ENCODE results near the gene GALNT9. TPM values are rescaled to one million over a fixed set of nuclear protein-coding genes. Genes with fewer than 3 reads are reported as not detected.
A peak's percentile ranks its signal among the peaks of the same experiment; 100 is the strongest.

Gene GALNT9
- total and polyA plus RNA-seq, 12 donors = 0.01 to 0.19 TPM; not detected in 10

DNA sequence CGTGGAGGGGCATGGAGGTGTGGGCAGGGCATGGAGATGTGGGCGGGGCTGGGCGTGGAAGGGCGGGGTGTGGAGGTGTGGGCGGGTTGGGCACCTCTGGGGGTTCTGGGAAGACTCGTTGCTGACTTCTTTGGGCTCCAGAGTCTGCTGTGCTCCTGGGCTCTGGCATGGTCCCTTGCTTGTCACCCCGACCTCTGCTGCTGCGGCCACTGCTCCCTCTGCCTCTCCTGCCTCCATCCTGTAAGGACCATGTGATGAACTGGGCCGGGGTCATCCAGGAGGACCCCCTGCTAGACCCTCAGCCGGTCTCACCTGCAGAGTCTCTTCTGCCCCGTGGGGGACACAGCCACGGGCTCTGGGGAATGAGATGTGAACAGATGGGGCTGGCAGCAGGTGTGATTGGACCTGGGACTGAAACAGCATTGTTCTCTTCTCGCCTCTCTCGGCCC is 169.8 kb downstream of the GALNT9 start:
- H3K9me3 ChIP-seq = no peaks in the 10 kb centered on the region

GRCh38 chr12:132158677-132159554 is 170.5 kb downstream of the GALNT9 start:
- H3K9me3 ChIP-seq = no peaks in the 10 kb centered on the region
- intact Hi-C loops (cut with DNase I) = loop anchor here in 9 of 10 donors (10.0 kb wide), 4 partner anchors 56 to 456 kb away; partner anchors contain the start of genes LRCOL1 (in 7 of the 9) and P2RX2 (in 7 of the 9)
- peaks cover 0 to 26% (median 10%) of the 10 kb centered on the region in 7 donors for H3K27me3 ChIP-seq
- no peak overlapping the region for H3K27ac ChIP-seq
- DNase-seq (peak in 1 of 2 donors; percentile 5), ATAC-seq (no peak)
- no peak overlapping the region for H3K4me3 ChIP-seq
- H3K36me3 ChIP-seq = peaks cover 0 to 3% (median 0%) of the 10 kb centered on the region in 9 donors
- peaks cover 0 to 15% (median 4%) of the 10 kb centered on the region in 9 donors for H3K4me1 ChIP-seq
- no peak for TF ChIP-seq CTCF (IDR thresholded peaks at IDR 0.05)
- WGBS, 2 donors = 88 to 93% methylated on average over 37 of the region's 37 CpGs

More for the DNA sequence above, 169.8 kb downstream of the GALNT9 start:
- Histone ChIP-seq H3K27me3 (peaks cover 0 to 32% (median 15%) of the 10 kb centered on the region in 7 donors), H3K36me3 (peaks cover 0 to 3% (median 0%) of the 10 kb centered on the region in 9 donors), H3K4me3 (no peak overlapping the region), H3K4me1 (peaks cover 0 to 15% (median 0%) of the 10 kb centered on the region in 9 donors), H3K27ac (no peak overlapping the region)
- DNase-seq (no peak), ATAC-seq (no peak)
- intact Hi-C loops (cut with DNase I) = loop anchor here in 9 of 10 donors (10.0 kb wide), 4 partner anchors 55 to 455 kb away; partner anchors contain the start of genes LRCOL1 (in 7 of the 9) and P2RX2 (in 7 of the 9)
- TF ChIP-seq CTCF (IDR thresholded peaks at IDR 0.05) = no peak
- WGBS, 2 donors = 79 to 83% methylated on average over 13 to 14 of the region's 14 CpGs

DNA sequence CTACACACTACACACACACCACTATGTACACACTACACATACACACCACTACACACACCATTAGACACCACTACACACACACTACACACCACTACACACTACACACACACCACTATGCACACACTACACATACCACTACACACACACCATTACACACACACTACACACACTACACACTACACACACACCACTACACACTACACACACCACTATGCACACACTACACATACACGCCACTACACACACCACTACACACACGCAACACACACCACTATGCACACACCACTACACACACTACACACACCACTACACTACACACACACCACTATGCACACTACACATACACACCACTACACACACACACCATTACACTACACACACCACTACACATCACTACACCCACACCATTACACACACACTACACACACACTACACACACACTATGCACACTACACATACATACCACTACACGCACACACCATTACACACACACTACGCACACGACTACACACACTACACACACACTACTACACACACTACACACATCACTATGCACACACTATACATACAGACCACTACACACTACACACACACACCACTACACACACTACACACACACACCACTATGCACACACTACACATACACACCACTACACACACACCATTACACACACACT is 171.5 kb downstream of the GALNT9 start:
- intact Hi-C loops (cut with DNase I) = loop anchor here in 9 of 10 donors (10.0 kb wide), 4 partner anchors 57 to 457 kb away; partner anchors contain the start of genes LRCOL1 (in 7 of the 9) and P2RX2 (in 7 of the 9)
- DNase-seq = no peak
- ATAC-seq = no peak
- WGBS, 2 donors = 95 to 99% methylated on average over 5 of the region's 5 CpGs
- TF ChIP-seq CTCF (IDR thresholded peaks at IDR 0.05) = no peak
- Histone ChIP-seq H3K4me3 (no peak overlapping the region), H3K36me3 (peaks cover 0 to 3% (median 0%) of the 10 kb centered on the region in 9 donors), H3K4me1 (peaks cover 0 to 11% (median 7%) of the 10 kb centered on the region in 9 donors), H3K27ac (no peak overlapping the region), H3K9me3 (no peaks in the 10 kb centered on the region), H3K27me3 (peaks cover 0 to 15% (median 2%) of the 10 kb centered on the region in 7 donors)

Measured in heart right ventricle (tissue), 16 donors.